VCaP (cell line): ENCODE data around the gene FRMD8.

ENCODE experiments used
- H3K27ac ChIP-seq: fragments of 450-650 bp; 2 replicates; pipeline ENCODE4 v1.5.1; 2017
- CTCF ChIP-seq: fragments of 450-650 bp; conservative IDR thresholded peaks from 2 replicates; pipeline ENCODE4 v1.5.1; 2017; ENCODE audit warnings: mild to moderate bottlenecking, moderate library complexity

The FRMD8 gene

GRCh38 chr11:65425971-65426838 lies 39.8 kb downstream of the FRMD8 start:
- TF ChIP-seq CTCF = no peak
- H3K27ac ChIP-seq = peak overlapping the region; percentile 100

- no peak for TF ChIP-seq CTCF
- H3K27ac ChIP-seq = peak overlapping the region; percentile 100
These were observed 40.6 kb downstream of the FRMD8 start for GRCh38 chr11:65426839-65427690.

- H3K27ac ChIP-seq = peak overlapping the region; percentile 100
- TF ChIP-seq CTCF = no peak
These were observed 41.5 kb downstream of the FRMD8 start for GRCh38 chr11:65427691-65428577.

- peak overlapping the region; percentile 100 for H3K27ac ChIP-seq
- no peak for TF ChIP-seq CTCF
These were observed 42.2 kb downstream of the FRMD8 start for GRCh38 chr11:65428578-65429067.

GRCh38 chr11:65429068-65429681 lies 42.7 kb downstream of the FRMD8 start:
- TF ChIP-seq CTCF = no peak
- H3K27ac ChIP-seq = peak overlapping the region; percentile 100

- TF ChIP-seq CTCF = no peak
- H3K27ac ChIP-seq = peak overlapping the region; percentile 100
These were observed 43.4 kb downstream of the FRMD8 start for GRCh38 chr11:65429724-65430405.
